ENCODE data around the gene CDH4.

The CDH4 gene

GRCh38 chr20:61394088-61394799, 142.2 kb downstream of the CDH4 start:
- TF ChIP-seq ZFX (IDR thresholded peaks at IDR 0.05; ENCODE audit: borderline replicate concordance), result no peak
- TF ChIP-seq, protein P1, sequence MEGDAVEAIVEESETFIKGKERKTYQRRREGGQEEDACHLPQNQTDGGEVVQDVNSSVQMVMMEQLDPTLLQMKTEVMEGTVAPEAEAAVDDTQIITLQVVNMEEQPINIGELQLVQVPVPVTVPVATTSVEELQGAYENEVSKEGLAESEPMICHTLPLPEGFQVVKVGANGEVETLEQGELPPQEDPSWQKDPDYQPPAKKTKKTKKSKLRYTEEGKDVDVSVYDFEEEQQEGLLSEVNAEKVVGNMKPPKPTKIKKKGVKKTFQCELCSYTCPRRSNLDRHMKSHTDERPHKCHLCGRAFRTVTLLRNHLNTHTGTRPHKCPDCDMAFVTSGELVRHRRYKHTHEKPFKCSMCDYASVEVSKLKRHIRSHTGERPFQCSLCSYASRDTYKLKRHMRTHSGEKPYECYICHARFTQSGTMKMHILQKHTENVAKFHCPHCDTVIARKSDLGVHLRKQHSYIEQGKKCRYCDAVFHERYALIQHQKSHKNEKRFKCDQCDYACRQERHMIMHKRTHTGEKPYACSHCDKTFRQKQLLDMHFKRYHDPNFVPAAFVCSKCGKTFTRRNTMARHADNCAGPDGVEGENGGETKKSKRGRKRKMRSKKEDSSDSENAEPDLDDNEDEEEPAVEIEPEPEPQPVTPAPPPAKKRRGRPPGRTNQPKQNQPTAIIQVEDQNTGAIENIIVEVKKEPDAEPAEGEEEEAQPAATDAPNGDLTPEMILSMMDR (IDR thresholded peaks at IDR 0.05), result no peak
- no peak overlapping the region for H3K27ac ChIP-seq

- TF ChIP-seq ZFX (IDR thresholded peaks at IDR 0.05; ENCODE audit: borderline replicate concordance), result no peak
- TF ChIP-seq, protein P1 (IDR thresholded peaks at IDR 0.05), result no peak
- no peak overlapping the region for H3K27ac ChIP-seq
Measured at GRCh38 chr20:61396262-61396848, 144.3 kb downstream of the CDH4 start.

GRCh38 chr20:61397146-61397545, 145.1 kb downstream of the CDH4 start:
- no peak overlapping the region for H3K27ac ChIP-seq
- no peak for TF ChIP-seq ZFX (IDR thresholded peaks at IDR 0.05; ENCODE audit: borderline replicate concordance)
- TF ChIP-seq, protein P1 (IDR thresholded peaks at IDR 0.05), result no peak

- H3K27ac ChIP-seq, result no peak overlapping the region
- TF ChIP-seq, protein P1 (IDR thresholded peaks at IDR 0.05), result no peak
- TF ChIP-seq ZFX (IDR thresholded peaks at IDR 0.05; ENCODE audit: borderline replicate concordance), result no peak
Measured at GRCh38 chr20:61397790-61398189, 145.7 kb downstream of the CDH4 start.

GRCh38 chr20:61399433-61399832, 147.4 kb downstream of the CDH4 start:
- TF ChIP-seq ZFX (IDR thresholded peaks at IDR 0.05; ENCODE audit: borderline replicate concordance), result no peak
- TF ChIP-seq, protein P1 (IDR thresholded peaks at IDR 0.05), result no peak
- H3K27ac ChIP-seq, result no peak overlapping the region

GRCh38 chr20:61400499-61400898, 148.4 kb downstream of the CDH4 start:
- TF ChIP-seq ZFX (IDR thresholded peaks at IDR 0.05; ENCODE audit: borderline replicate concordance), result no peak
- TF ChIP-seq, protein P1 (IDR thresholded peaks at IDR 0.05), result no peak

DNA sequence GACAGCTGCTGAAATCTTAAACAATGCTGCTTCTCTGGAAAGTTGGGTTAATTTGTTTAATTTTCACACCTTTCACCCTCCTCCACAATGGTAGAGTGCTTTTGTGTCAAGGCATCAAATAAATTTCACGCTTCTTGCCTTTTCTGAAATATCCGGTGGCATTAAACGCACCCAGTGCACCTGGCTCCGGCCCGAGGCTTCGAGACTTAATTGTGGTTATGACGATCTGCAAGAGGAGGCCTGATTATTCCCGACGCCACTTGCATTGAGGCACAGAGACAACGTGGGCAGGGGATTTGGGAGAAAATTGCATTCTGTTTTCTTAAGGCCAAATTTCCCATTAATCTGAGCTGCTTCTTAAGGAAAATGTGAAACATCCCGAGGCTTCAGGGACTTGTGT, 152.2 kb downstream of the CDH4 start:
- no peak overlapping the region for H3K27ac ChIP-seq
- TF ChIP-seq ZFX (IDR thresholded peaks at IDR 0.05; ENCODE audit: borderline replicate concordance), result no peak
- TF ChIP-seq, protein P1 (IDR thresholded peaks at IDR 0.05), result no peak

More at GRCh38 chr20:61400499-61400898, 148.4 kb downstream of the CDH4 start:
- no peak overlapping the region for H3K27ac ChIP-seq
